Panc1 (cell line): ENCODE measurements around the gene HTR1D. TPM values are rescaled to one million over a fixed set of nuclear protein-coding genes. Genes with fewer than 3 reads are reported as not detected.
"Not testable (repeated sequence)": the region's sequence is repeated elsewhere in the genome, so short reads cannot be mapped to it uniquely, and the experiment has no call there.

Experiments used
- ATAC-seq: fragments of 200-7000 bp; cut with Tn5 transposase; 2 replicates; pipeline ENCODE4 v1.9.1; 2020; ENCODE audit warnings: mild to moderate bottlenecking, moderate library complexity
- BruUV-seq: library from RNA; stranded (reverse); fragments of 400-500 nt; replicated peaks from 2 replicates; lab custom pipeline; 2021; lab: Mats Ljungman, UMichigan
- CTCF ChIA-PET: fragments of 300-600 bp; sonication (Branson Sonifier 250); formaldehyde crosslinking; loops from one replicate; lab custom pipeline; 2022; ENCODE audit warnings: antibody characterized with exemption; lab: Charles Lee
- POLR2A ChIA-PET: fragments of 300-600 bp; sonication (Branson Sonifier 250); formaldehyde crosslinking; loops from one replicate; lab custom pipeline; 2022; ENCODE audit warnings: antibody characterized with exemption; lab: Charles Lee
- DNase-seq: peaks from one replicate; pipeline ENCODE4 v3.0.0-alpha.2; 2010; ENCODE audit warnings: low read depth, low spot score
- H3K27ac ChIP-seq: 2 replicates; pipeline ENCODE4 v1.5.1; 2011; ENCODE audit warnings: mild to moderate bottlenecking, low read length, inconsistent platforms
- H3K27me3 ChIP-seq: fragments of 200-500 bp; sonication (Bioruptor generic); 2 replicates; pipeline ENCODE4 v1.6.0; 2014; ENCODE audit warnings: low read length, inconsistent platforms; ENCODE audit not compliant: control insufficient read depth, insufficient read depth
- H3K36me3 ChIP-seq: fragments of 200-500 bp; sonication (Bioruptor generic); 2 replicates; pipeline ENCODE4 v1.5.1; 2014; ENCODE audit warnings: inconsistent platforms, mild to moderate bottlenecking, low read length, moderate library complexity; ENCODE audit not compliant: control insufficient read depth, insufficient read depth
- H3K4me1 ChIP-seq: 2 replicates; pipeline ENCODE4 v1.5.1; 2011; ENCODE audit warnings: inconsistent platforms, mild to moderate bottlenecking, low read length, moderate library complexity; ENCODE audit not compliant: control insufficient read depth, insufficient read depth
- H3K4me3 ChIP-seq, 2 experiments: 2 replicates each; pipeline ENCODE4 v1.5.1; 2011 to 2012; ENCODE audit warnings: low read depth in 2 of 2, low read length in 2 of 2, mild to moderate bottlenecking in 2 of 2, inconsistent platforms in 1 of 2, moderate library complexity in 1 of 2
- H3K9me3 ChIP-seq: fragments of 200-500 bp; sonication (Bioruptor generic); 2 replicates; pipeline ENCODE4 v1.5.1; 2014; ENCODE audit warnings: low read depth, mild to moderate bottlenecking, inconsistent platforms, low read length, moderate library complexity; ENCODE audit not compliant: control insufficient read depth, insufficient read depth
- POLR2AphosphoS5 ChIP-seq: IDR thresholded peaks from 2 replicates; pipeline ENCODE4 v1.6.1; 2012; ENCODE audit warnings: mild to moderate bottlenecking, low read depth, low read length, moderate library complexity
- REST ChIP-seq, 2 experiments: IDR thresholded peaks; 2 replicates each; pipeline ENCODE4 v1.6.1; 2011 to 2012; ENCODE audit warnings: low read depth in 2 of 2, control low read depth in 1 of 2, low read length in 1 of 2, mild to moderate bottlenecking in 1 of 2, moderate library complexity in 1 of 2; ENCODE audit not compliant: insufficient read depth in 1 of 2
- SIN3A ChIP-seq: IDR thresholded peaks from 2 replicates; pipeline ENCODE4 v1.6.1; 2012; ENCODE audit warnings: low read depth, mild to moderate bottlenecking, low read length, moderate library complexity, borderline replicate concordance; ENCODE audit not compliant: insufficient read depth
- TCF7L2 ChIP-seq: IDR thresholded peaks from 2 replicates; pipeline ENCODE4 v1.6.1; 2011; ENCODE audit warnings: mild to moderate bottlenecking, low read depth, low read length, inconsistent platforms
- in situ Hi-C: cut with HindIII; loops from 2 replicates; pipeline ENCODE4 v1.10.0; 2016; ENCODE audit warnings: low sequenced_read_pairs, low pct_unique_long_range_greater_than_20kb
- intact Hi-C: fragments of 100-400 bp; cut with micrococcal nuclease; formaldehyde crosslinking; loops from one replicate; pipeline ENCODE4 v1.10.0; 2022; ENCODE audit not compliant: unreplicated experiment
- total RNA-seq: library from RNA; stranded (reverse); gene quantifications from one replicate; pipeline ENCODE4 v1.2.1, GENCODE V29; 2021; ENCODE audit not compliant: unreplicated experiment
- TF ChIP-seq, protein P1 (sequence below): fragments of 450-650 bp; IDR thresholded peaks from 2 replicates; pipeline ENCODE4 v1.5.1; 2017; ENCODE audit warnings: mild to moderate bottlenecking

The HTR1D gene
- total RNA-seq, 1 experiment from 2014 or later, result 3.5 TPM

GRCh38 chr1:23193391-23194118, 23.7 kb downstream of the HTR1D start:
- ATAC-seq (no peak), DNase-seq (no peak)
- no peak for TF ChIP-seq SIN3A
- TF ChIP-seq POLR2AphosphoS5, result no peak
- H3K9me3 ChIP-seq, result no peaks in the 10 kb centered on the region
- no peak overlapping the region for H3K27ac ChIP-seq
- POLR2A ChIA-PET, result no interaction called here
- H3K27me3 ChIP-seq, result no peaks in the 10 kb centered on the region
- CTCF ChIA-PET, result no interaction called here
- H3K36me3 ChIP-seq, result no peaks in the 10 kb centered on the region
- intact Hi-C loops (no loop called here), in situ Hi-C loops (loop anchor here (25.0 kb wide), 1 partner anchor 106 kb away; no protein-coding TSS in a partner anchor)
- no peak overlapping the region for H3K4me3 ChIP-seq
- H3K4me1 ChIP-seq, result peaks cover 40% of the 10 kb centered on the region
- BruUV-seq, result no TSS peak

DNA sequence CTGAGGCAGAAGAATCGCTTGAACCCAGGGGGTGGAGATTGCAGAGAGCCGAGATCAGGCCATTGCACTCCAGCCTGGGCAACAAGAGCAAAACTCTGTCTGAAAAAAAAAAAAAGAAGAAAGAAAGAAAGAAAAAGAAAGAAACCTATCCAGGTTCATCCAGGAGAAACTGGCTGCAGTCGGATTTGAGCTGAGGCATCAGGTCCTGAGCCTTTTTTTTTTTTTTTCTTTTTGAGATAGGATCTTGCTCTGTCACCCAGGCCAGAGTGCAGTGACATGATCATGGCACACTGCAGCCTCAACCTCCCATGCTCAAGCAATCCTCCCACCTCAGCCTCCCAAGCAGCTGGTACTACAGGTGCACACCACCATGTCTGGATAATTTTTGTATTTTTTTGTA, 26.1 kb downstream of the HTR1D start:
- no peak for TF ChIP-seq POLR2AphosphoS5
- no peak for TF ChIP-seq TCF7L2
- TF ChIP-seq, protein P1, sequence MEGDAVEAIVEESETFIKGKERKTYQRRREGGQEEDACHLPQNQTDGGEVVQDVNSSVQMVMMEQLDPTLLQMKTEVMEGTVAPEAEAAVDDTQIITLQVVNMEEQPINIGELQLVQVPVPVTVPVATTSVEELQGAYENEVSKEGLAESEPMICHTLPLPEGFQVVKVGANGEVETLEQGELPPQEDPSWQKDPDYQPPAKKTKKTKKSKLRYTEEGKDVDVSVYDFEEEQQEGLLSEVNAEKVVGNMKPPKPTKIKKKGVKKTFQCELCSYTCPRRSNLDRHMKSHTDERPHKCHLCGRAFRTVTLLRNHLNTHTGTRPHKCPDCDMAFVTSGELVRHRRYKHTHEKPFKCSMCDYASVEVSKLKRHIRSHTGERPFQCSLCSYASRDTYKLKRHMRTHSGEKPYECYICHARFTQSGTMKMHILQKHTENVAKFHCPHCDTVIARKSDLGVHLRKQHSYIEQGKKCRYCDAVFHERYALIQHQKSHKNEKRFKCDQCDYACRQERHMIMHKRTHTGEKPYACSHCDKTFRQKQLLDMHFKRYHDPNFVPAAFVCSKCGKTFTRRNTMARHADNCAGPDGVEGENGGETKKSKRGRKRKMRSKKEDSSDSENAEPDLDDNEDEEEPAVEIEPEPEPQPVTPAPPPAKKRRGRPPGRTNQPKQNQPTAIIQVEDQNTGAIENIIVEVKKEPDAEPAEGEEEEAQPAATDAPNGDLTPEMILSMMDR, result no peak
- TF ChIP-seq REST (IDR thresholded peaks at IDR 0.05; ENCODE audit: insufficient read depth in 1 of 2, low read depth in 2 of 2, low read length in 1 of 2), result no peak
- TF ChIP-seq SIN3A, result no peak
- DNase-seq (no peak), ATAC-seq (no peak)
- Histone ChIP-seq H3K4me1 (peaks cover 24% of the 10 kb centered on the region), H3K27ac (no peak overlapping the region), H3K36me3 (no peaks in the 10 kb centered on the region), H3K4me3 (no peak overlapping the region), H3K27me3 (no peaks in the 10 kb centered on the region), H3K9me3 (no peaks in the 10 kb centered on the region)
- in situ Hi-C loops (loop anchor here (25.0 kb wide), 1 partner anchor 104 kb away; no protein-coding TSS in a partner anchor), intact Hi-C loops (no loop called here)
- no TSS peak for BruUV-seq
- ChIA-PET CTCF (no interaction called here), POLR2A (no interaction called here)

DNA sequence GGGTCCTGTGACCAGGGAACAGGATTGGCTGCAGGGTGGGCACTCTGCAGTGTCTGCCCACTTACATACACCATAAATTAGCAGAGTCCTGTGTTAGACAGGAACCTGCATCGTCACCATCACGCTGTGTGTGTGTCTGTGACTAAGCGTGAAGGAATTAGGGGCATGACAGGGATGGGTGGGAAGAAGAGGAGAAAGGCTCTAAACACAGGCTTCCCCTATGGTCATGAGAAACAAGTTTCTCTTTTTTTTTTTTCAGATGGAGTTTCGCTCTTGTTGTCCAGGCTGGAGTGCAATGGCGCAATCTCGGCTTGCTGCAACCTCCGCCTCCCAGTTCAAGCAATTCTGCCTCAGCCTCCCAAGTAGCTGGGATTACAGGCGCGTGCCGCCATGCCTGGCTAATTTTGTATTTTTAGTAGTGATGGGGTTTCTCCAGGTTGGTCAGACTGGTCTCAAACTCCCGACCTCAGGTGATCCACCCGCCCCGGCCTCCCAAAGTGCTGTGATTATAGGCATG, 28.3 kb downstream of the HTR1D start:
- peak; percentile 72 for DNase-seq
- H3K9me3 ChIP-seq, H3K36me3 ChIP-seq, H3K4me1 ChIP-seq, H3K27me3 ChIP-seq, intact Hi-C loops, BruUV-seq, H3K27ac ChIP-seq, H3K4me3 ChIP-seq: not testable (repeated sequence)
- CTCF ChIA-PET, result interaction anchor here (0.7 kb wide), 1 partner anchor 1179 kb away, joined by 3 read pairs; no protein-coding TSS in a partner anchor
- in situ Hi-C loops, result loop anchor here (25.0 kb wide), 1 partner anchor 102 kb away; no protein-coding TSS in a partner anchor
- peak; percentile 65 for ATAC-seq
- POLR2A ChIA-PET, result interaction anchor here (0.7 kb wide), 1 partner anchor 1093 kb away, joined by 5 read pairs; no protein-coding TSS in a partner anchor
